Fibroblast of lung (primary cell): ENCODE measurements around the gene CNOT3.

Experiments
- CTCF ChIP-seq, 2 donors: IDR thresholded peaks in 1 of 2; conservative IDR thresholded peaks in 1 of 2; 1 replicate in 1 of 2; 2 replicates in 1 of 2; pipeline ENCODE4 v1.5.1; 2011 to 2012; ENCODE audit warnings: low read length in 2 of 2, control low read depth in 1 of 2, inconsistent platforms in 1 of 2, low read depth in 1 of 2, mild to moderate bottlenecking in 1 of 2
- EZH2 ChIP-seq: IDR thresholded peaks from 2 replicates; pipeline ENCODE4 v1.5.1; 2012; ENCODE audit warnings: low read length, control low read depth, mild to moderate bottlenecking; ENCODE audit errors: missing control alignments

GRCh38 chr19:54108496-54108895 is 29.1 kb upstream of the CNOT3 start:
- TF ChIP-seq CTCF (conservative IDR thresholded peaks at IDR 0.05 in 1 of 2, IDR thresholded peaks at IDR 0.05 in 1 of 2; ENCODE audit: low read depth in 1 of 2, low read length in 2 of 2) (no peak), EZH2 (no peak)
